NCI-H345 treated with DMSO at 0.1 percent for 48 hours (cell line): ENCODE data around the gene HSPBP1.

Experiments
- DNase-seq: peaks from one replicate; lab custom pipeline; 2025; ENCODE audit not compliant: unreplicated experiment; lab: John Stamatoyannopoulos, UW

HSPBP1 gene

DNA sequence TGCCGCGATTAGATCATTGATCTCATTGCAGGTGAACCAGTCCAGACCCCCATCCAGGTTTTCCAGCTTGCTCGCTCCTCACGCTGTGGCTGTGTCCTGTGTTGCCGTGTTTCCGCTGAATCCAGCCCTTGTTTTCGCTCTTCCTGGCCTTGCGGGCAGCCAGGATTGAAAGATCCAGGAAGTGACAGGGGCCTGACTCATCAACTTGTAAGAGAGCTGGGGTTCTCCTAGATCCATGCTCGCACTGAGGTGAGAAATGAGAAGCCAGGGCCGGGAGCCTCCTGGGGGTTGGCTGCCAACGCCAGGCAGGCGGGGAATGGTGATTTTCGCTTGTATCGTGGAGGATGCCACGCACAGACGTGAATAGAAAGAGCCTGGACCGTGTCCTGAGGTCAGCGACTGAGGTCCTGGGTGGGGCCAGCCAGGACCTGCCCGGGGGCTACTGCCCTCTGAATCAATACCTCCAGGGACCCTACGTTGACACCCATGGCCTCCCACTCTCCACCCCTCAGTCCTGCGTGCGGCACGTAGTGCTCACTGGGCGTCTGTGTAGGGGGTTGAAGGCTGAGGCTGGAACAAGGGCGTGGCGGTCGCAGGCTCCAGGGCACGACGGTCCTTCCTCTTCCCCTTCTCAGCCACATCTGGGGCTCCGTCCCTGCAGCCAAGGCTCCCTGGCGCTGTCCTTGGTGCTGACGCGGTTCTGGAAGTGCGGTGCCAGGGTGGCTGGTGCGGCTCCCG lies 63.3 kb downstream of the HSPBP1 start:
- DNase-seq, result peak; percentile 64

DNA sequence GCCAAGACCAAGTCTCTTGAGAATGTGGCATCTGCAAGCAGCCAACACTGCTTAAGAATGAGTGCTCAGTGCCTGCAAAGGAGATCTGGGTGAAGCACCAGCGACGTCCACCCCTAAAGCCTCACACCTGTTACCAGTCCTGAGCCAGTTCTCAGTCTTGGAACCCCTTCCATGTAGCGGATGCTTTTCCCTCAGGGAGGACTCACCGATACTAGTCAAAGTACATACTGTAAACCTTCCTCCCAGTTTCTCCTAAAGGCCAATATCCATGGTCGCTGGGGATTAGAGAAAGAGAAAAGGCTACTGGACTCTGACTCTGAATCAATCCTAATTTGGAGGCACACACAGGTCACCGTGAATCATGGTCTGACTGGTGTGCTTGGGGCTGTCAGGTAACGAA lies 66.4 kb downstream of the HSPBP1 start:
- DNase-seq, result no peak

DNA sequence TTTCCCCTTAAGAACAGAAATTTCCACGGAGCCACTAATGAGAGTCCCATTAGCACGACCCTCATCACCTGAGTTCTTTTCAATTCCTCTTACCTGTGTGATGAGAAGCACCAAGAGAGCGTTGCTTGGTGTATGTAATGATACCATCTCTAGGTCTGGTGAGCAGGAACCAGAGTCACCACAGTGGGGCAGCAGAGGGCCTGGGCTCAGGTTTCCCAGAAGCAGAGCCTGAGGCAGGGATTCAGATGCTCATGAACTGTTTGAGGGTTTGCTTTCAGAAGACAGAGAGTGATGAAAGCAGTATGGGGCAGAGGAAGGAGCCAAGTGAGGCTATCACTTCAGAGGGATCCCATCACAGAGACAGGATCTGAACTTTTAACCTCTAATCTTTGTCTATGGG lies 67.5 kb downstream of the HSPBP1 start:
- DNase-seq, result no peak
